Mucosa of descending colon (tissue), 3 donors: Measurements from ENCODE around the gene ST3GAL3. TPM values are rescaled to one million over a fixed set of nuclear protein-coding genes. Genes with fewer than 3 reads are reported as not detected.

ENCODE experiments used
- ATAC-seq: fragments of 200-7000 bp; cut with Tn5 transposase; one replicate; pipeline ENCODE4 v1.9.1; 2020; ENCODE audit warnings: mild to moderate bottlenecking, moderate library complexity
- DNase-seq, 3 donors: peaks; one replicate each; pipeline ENCODE4 v3.0.0-alpha.2; 2020
- H3K36me3 ChIP-seq: fragments of 200-600 bp; one replicate; pipeline ENCODE4 v1.8.0; 2021; ENCODE audit warnings: low read depth, mild to moderate bottlenecking
- H3K4me1 ChIP-seq: fragments of 200-600 bp; one replicate; pipeline ENCODE4 v1.8.0; 2021; ENCODE audit warnings: low read depth, mild to moderate bottlenecking
- H3K4me3 ChIP-seq: fragments of 200-600 bp; one replicate; pipeline ENCODE4 v1.8.0; 2021; ENCODE audit warnings: mild to moderate bottlenecking
- H3K9me3 ChIP-seq: fragments of 200-600 bp; one replicate; pipeline ENCODE4 v1.8.0; 2021; ENCODE audit warnings: mild to moderate bottlenecking
- intact Hi-C, 2 donors: fragments of 100-400 bp; cut with DNase I in 1 of 2; cut with micrococcal nuclease in 1 of 2; formaldehyde crosslinking; loops; one replicate each; pipeline versions ENCODE4 v1.11.0 to v1.11.1; 2022; cut with DNase I, micrococcal nuclease
- total RNA-seq, 3 donors: library from RNA; stranded (reverse); fragmentation: NEBNext Ultra II Directional in 2 of 3; extraction: Animal tissue kit (Norgen Biotek cat#: 25700) in 2 of 3; gene quantifications; one replicate each; pipeline versions ENCODE4 v1.2.1 to v1.2.4, GENCODE V29; 2021 to 2023
- TF ChIP-seq, protein P1 (sequence below): fragments of 200-600 bp; IDR thresholded peaks from one replicate; pipeline ENCODE4 v1.8.0; 2022; ENCODE audit warnings: antibody characterized with exemption, mild to moderate bottlenecking
- donor health status: DM: no; HTN: no; CAD: no; lungs with moderate emphysema.
- donor health status: DM: no; HTN: no; CAD: no.
- donor health status: DM: no; HTN: yes; CAD: no.

The ST3GAL3 gene
- total RNA-seq, 3 donors from 2014 or later: 9.5 to 26.3 (median 18.2) TPM

DNA sequence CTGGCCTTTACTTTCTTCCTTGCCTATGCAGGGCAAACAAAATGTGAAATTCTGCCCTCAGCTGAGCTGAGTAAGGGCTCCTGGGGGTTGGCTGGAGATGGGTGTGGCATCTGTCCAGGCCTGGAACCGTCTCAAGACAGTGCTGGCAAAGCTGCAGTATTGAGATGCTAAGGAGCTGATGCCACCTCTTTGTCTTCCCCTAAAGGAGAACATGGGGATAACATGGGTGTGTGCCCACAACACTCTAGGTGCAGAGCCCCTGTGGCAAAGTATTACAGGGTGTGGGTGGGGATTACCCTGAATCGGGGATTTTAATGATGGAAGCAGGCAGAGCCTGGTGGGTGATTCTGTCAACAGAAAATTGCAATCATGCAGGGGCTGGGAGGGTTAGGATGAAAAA is 2.5 kb upstream of the ST3GAL3 start:
- TF ChIP-seq, protein P1, sequence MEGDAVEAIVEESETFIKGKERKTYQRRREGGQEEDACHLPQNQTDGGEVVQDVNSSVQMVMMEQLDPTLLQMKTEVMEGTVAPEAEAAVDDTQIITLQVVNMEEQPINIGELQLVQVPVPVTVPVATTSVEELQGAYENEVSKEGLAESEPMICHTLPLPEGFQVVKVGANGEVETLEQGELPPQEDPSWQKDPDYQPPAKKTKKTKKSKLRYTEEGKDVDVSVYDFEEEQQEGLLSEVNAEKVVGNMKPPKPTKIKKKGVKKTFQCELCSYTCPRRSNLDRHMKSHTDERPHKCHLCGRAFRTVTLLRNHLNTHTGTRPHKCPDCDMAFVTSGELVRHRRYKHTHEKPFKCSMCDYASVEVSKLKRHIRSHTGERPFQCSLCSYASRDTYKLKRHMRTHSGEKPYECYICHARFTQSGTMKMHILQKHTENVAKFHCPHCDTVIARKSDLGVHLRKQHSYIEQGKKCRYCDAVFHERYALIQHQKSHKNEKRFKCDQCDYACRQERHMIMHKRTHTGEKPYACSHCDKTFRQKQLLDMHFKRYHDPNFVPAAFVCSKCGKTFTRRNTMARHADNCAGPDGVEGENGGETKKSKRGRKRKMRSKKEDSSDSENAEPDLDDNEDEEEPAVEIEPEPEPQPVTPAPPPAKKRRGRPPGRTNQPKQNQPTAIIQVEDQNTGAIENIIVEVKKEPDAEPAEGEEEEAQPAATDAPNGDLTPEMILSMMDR: no peak
- no peak for ATAC-seq
- H3K9me3 ChIP-seq: no peaks in the 10 kb centered on the region
- peaks cover 8% of the 10 kb centered on the region for H3K36me3 ChIP-seq
- DNase-seq: no peak
- intact Hi-C loops: no loop called here
- no peak overlapping the region for H3K4me3 ChIP-seq
- peaks cover 9% of the 10 kb centered on the region for H3K4me1 ChIP-seq

DNA sequence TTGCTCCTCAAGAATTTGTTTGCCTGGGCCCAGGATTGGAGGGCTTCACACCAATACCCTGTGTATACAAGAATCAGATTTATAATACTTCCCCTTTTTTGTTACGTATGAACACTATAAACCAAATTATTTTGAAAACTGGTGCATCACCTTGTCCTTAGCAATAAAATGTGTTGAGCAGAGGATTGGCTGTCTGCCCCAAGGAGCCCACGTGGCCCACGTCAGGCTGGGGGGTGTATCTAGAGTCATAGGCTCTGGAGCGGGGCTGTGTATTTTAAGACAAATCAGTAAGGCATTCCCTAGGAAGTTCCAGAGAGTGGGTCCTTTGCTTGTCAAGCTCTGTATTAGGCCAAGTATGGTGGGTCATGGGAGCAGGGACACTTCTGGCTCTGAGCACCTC is 2.0 kb upstream of the ST3GAL3 start:
- intact Hi-C loops: no loop called here
- H3K36me3 ChIP-seq: peaks cover 8% of the 10 kb centered on the region

DNA sequence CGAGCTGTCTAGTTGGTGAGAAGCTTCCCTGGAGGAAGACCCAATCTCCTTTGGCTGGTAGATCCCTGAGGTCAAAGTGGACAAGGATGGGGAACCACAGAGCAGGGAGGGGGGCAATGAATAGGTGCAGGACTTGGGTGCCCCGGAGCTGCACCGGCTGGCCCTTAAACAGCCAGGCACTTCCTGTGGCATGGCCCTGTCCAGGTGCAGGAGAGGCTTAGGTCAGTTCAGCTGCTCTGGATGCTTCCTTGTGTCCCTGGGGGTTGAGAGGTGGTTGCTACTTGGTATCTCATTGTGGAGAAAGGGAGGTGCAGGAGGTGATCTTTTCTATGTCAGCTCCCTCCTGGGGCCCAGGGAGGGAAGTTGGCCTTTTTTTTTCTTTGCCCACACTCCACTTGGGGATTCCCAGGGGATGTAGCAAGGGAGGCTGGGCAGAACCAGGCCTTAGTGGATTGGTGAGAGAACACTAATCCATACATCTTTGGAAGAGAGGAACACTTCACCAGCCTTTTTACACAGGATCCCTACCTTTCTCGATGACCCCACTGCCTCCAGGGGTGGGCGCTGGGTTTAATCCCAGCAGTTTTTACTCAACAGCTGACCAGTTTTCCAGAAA is 1.2 kb upstream of the ST3GAL3 start:
- Histone ChIP-seq H3K4me3 (no peak overlapping the region), H3K36me3 (peaks cover 8% of the 10 kb centered on the region), H3K4me1 (peaks cover 9% of the 10 kb centered on the region), H3K9me3 (no peaks in the 10 kb centered on the region)
- ATAC-seq: no peak
- no peak for DNase-seq
- intact Hi-C loops: no loop called here
- TF ChIP-seq, protein P1: no peak

More for the DNA sequence above, 2.0 kb upstream of the ST3GAL3 start:
- TF ChIP-seq, protein P1: no peak
- Histone ChIP-seq H3K4me3 (no peak overlapping the region), H3K4me1 (peaks cover 9% of the 10 kb centered on the region), H3K9me3 (no peaks in the 10 kb centered on the region)
- ATAC-seq: no peak
- DNase-seq: no peak

DNA sequence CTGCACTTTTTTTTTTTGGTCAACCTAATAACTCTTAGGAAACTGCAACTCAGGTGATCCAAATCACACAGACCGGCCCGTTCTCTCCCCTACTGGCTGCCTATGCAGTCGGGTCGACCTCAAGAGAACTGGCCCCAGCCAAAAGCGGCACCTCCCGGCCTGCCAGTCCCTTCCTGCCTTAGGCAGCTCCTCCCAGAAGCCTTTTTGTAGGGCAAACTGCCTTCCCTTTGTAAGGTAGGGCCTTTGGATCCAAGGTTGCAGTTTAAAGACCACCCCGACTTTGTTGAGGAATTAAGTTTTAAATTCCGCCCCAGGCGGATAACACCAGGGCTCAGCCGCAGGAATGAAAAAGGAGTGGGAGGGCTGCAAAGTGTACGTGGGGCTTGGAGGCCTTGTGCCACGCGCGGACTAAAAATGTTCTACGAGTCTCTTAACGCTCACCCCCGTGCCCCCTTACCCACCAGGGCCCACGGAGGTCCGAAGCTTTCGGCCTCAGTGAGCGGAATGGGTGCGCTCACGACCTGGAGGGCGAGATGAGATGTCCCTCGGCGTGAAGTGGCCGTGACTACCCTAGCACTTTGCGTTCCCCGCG is 642 bp upstream of the ST3GAL3 start:
- peak; percentile 32 for ATAC-seq
- no peaks in the 10 kb centered on the region for H3K9me3 ChIP-seq
- peaks cover 4% of the 10 kb centered on the region for H3K36me3 ChIP-seq
- H3K4me3 ChIP-seq: peak overlapping the region; percentile 93
- peak; percentile 20 to 61 (median 39) for DNase-seq
- H3K4me1 ChIP-seq: peaks cover 9% of the 10 kb centered on the region
- intact Hi-C loops: no loop called here
- TF ChIP-seq, protein P1: no peak

DNA sequence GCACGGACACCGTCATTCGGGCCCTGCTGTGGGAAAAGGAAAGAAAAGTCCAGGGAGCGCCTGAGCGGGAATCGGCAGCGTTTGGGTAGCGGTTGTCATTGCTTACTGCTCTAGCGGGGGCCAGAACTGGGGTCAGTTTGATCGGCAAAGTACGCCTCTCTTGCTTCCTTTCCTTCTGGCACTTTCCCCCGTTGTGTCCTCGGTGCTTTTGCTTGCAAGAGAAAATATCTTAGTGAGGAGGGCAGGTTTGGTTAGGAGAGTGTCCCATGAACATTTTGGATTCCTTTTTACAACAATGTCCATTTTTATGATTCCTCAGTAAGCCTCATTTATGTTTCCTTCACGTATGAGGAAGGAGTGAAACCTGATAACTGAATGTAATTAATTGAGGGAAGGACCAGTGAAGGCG is 670 bp downstream of the ST3GAL3 start:
- TF ChIP-seq, protein P1: no peak
- ATAC-seq (no peak), DNase-seq (no peak)
- Histone ChIP-seq H3K36me3 (peaks cover 4% of the 10 kb centered on the region), H3K9me3 (no peaks in the 10 kb centered on the region), H3K4me3 (peak overlapping the region; percentile 93), H3K4me1 (peaks cover 9% of the 10 kb centered on the region)
- intact Hi-C loops: no loop called here
